ENCODE data around the gene MMUT.

- TF ChIP-seq JUND (IDR thresholded peaks at IDR 0.05) (no peak), HNF4A (conservative IDR thresholded peaks at IDR 0.05) (no peak), ATF3 (IDR thresholded peaks at IDR 0.05) (no peak), CTCF (IDR thresholded peaks at IDR 0.05; ENCODE audit: low read depth, low read length, missing input control) (no peak), YY1 (IDR thresholded peaks at IDR 0.05) (no peak), REST (IDR thresholded peaks at IDR 0.05) (no peak), TAF1 (conservative IDR thresholded peaks at IDR 0.05) (no peak)
Measured at GRCh38 chr6:49430187-49430586, 32.9 kb downstream of the MMUT start.

All from liver (tissue), 3 donors.